Adrenal gland (tissue), 5 donors: ENCODE measurements around the gene DUS3L.

ENCODE experiments used
- POLR2A ChIP-seq, 2 donors: fragments of 450-650 bp; IDR thresholded peaks; one replicate each; pipeline ENCODE4 v1.6.1; 2017; ENCODE audit warnings: antibody characterized with exemption in 2 of 2, mild to moderate bottlenecking in 2 of 2, moderate library complexity in 1 of 2
- TF ChIP-seq, protein P1 (sequence below), 6 experiments: fragments of 450-650 bp in 4 of 6; fragments of 200-600 bp in 2 of 6; sonication (generic) in 1 of 6; IDR thresholded peaks; 1 replicate in 5 of 6; 2 replicates in 1 of 6; pipeline versions ENCODE4 v1.5.1 to v1.8.0; 2016 to 2021; ENCODE audit warnings: antibody characterized with exemption in 6 of 6, mild to moderate bottlenecking in 2 of 6, moderate library complexity in 1 of 6
- donor health status: DM: no; HTN: no; CAD: no.

- TF ChIP-seq, protein P1, sequence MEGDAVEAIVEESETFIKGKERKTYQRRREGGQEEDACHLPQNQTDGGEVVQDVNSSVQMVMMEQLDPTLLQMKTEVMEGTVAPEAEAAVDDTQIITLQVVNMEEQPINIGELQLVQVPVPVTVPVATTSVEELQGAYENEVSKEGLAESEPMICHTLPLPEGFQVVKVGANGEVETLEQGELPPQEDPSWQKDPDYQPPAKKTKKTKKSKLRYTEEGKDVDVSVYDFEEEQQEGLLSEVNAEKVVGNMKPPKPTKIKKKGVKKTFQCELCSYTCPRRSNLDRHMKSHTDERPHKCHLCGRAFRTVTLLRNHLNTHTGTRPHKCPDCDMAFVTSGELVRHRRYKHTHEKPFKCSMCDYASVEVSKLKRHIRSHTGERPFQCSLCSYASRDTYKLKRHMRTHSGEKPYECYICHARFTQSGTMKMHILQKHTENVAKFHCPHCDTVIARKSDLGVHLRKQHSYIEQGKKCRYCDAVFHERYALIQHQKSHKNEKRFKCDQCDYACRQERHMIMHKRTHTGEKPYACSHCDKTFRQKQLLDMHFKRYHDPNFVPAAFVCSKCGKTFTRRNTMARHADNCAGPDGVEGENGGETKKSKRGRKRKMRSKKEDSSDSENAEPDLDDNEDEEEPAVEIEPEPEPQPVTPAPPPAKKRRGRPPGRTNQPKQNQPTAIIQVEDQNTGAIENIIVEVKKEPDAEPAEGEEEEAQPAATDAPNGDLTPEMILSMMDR (IDR thresholded peaks at IDR 0.05): no peak
- TF ChIP-seq POLR2A (IDR thresholded peaks at IDR 0.05): no peak
These were observed 13.8 kb upstream of the DUS3L start, which contains the start of gene NRTN for GRCh38 chr19:5804516-5805461.
